Measurements from ENCODE around the gene TLX2.
A peak's percentile ranks its signal among the peaks of the same experiment; 100 is the strongest.
"Not testable (repeated sequence)": the region's sequence is repeated elsewhere in the genome, so short reads cannot be mapped to it uniquely, and the experiment has no call there.

Gene TLX2

DNA sequence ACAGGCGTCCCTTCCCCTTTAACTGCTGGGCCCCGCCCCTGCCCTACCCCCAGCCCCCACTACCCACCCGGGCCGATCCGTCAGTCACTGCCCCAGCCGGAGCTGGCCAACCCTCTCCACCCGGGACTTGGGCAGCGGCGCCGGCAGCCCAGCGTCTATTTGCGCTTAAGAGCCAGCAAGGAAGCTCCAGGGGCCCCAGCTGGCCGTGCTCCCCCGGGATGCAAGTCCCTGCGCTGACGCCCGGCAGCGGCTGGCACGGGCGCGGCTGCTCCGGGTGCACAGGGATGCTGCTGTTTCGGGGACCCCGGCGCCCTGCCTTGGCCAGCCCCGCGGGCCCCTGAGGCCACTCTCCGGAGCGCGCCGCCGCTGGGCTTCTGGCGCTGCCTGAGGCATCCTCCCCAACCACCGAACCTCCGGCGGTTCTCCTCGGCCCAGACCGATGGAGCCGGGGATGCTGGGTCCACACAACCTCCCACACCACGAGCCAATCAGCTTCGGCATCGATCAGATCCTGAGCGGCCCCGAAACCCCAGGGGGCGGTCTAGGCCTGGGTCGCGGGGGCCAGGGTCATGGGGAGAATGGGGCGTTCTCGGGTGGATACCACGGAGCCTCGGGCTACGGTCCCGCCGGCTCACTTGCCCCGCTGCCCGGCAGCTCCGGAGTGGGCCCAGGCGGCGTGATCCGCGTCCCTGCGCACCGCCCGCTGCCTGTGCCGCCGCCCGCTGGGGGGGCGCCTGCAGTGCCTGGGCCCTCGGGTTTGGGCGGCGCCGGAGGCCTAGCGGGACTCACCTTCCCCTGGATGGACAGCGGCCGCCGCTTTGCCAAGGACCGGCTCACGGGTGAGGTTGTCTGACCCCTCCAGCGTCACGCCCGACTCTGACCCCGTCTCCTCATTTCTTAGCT is at the start of gene TLX2:
Gene TLX2 (plus strand): TSS at position 83 of the 903 bp plus-strand sequence. CDS start 357 bp downstream, at position 440.
- DNase-seq = no peak

DNA sequence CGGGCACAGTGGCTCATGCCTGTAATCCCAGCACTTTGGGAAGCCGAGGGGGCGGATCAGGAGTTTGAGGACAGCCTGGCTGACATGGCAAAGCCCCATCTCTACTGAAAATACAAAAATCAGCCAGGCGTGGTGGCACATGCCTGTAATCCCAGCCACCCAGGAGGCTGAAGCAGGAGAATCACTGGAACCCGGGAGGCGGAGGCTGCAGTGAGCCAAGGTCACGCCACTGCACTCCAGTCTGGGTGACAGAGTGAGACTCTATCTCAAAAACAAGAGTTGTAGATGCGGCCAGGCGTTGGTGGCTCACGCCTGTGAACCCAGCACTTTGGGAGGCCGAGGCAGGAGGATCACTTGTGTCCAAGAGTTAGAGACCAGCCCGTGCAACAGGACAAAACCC is 43.5 kb upstream of the TLX2 start:
- DNase-seq = not testable (repeated sequence)

DNA sequence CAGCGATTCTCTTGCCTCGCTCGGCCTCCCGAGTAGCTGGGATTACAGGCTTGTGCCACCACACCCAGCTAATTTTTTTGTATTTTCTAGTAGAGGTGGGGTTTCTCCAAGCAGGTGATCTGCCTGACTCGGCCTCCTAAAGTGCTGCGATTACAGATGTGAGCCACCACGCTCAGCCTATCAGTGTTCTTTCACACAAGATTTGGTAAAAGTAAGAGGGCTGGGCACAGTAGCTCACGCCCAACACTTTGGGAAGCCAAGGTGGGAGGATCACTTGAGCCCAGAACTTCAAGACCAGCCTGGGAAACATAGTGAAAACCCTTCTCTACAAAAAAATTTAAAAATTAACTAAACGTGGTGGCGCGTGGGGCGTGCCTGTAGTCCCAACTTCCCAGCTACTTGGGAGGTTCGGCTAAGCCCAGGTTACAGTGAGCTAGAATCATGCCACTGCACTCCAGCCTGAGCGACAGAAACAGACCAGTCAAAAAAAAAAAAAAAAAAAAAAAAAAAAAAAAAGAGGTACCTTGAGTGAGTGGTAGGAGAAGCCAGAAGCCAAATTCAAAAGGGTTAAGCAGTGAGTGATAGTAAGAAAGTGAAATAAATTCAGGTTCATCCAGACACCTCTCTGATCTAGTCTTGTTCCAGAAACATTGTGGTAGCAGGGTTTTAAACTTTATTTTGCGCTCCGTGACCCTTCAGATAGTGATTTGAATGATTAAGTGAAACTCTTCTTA is 42.8 kb upstream of the TLX2 start:
- DNase-seq = no peak

DNA sequence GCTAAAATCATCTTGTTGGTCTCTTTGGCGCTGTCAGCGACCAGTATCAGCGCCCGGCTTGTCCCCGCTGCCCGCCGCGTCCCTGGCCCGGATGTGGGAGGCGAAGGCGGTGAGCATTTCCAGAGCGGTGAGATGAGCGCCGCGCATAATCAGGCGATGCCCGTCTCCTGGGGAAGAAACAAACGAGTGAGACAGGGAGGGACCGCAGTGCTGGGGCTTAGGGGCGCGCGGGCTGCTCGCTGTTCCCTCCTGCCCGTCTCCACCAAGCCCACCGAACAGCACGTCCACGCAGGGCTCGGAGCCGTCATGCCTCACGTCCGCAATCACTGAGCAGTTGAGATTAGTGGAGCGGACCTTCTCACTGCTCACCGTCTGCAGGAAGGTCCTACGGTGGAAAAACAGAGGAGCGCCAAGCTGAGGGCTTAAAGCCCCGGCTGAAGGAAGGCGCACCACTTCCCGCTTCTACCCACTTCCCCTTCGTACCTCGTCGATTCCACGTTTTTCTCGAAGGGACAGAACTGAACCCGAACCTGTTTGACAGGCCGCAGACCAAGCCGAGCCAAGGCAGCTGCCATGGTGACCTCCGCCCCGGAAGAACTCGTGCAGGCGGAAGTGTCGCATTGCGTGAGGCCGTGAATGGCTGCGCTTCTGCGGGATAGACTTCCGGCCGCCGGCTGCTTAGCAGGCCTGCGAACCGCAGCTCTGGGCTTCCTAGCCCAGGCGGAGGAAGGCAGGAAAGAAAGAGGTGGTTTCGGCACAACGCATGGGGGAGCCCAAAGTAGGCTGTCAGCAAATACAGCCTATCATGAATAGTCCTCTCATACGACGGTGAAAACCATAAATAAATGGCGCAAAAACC is 41.9 kb upstream of the TLX2 start, which contains the start of gene MRPL53:
Gene MRPL53 (minus strand): TSS at position 595 of the 859 bp plus-strand sequence. CDS start 20 bp downstream, at position 575.
- peak; percentile 85 to 90 for DNase-seq

DNA sequence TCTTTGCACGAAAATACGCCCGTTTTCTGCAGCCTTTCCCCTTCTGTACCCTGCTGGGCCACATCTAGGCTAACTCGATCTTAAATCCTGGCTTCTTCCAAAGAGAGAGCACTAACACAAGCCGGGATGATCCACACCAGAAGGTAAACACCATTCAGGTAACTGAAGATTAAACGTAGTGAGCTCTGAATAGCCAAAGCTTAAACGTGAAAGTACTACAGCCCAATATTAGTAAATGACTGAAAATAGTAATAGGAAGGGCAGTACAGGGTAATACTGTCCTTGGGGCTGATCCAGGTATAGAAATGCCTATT is 41.3 kb upstream of the TLX2 start:
- DNase-seq = no peak

DNA sequence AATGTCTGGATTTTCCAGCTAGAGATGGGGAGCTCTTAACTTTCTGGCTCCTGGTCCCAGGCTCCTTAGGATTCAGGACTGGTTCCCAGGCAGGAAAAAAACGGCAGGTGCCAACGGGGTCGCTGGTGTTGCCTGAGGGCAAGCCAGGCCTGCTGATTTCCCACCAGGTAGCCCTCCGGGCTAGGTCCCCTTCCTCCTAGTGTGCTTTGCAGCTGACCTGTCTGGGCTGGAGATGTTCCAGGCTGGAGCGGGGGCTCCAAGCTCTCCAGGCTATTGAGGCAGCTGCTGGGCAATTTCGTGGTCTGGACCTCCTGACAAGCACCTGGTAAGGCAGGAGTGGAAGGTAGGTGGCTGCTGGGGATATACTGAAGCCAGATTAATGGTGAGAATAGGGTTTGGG is 39.8 kb upstream of the TLX2 start:
- no peak for DNase-seq

DNA sequence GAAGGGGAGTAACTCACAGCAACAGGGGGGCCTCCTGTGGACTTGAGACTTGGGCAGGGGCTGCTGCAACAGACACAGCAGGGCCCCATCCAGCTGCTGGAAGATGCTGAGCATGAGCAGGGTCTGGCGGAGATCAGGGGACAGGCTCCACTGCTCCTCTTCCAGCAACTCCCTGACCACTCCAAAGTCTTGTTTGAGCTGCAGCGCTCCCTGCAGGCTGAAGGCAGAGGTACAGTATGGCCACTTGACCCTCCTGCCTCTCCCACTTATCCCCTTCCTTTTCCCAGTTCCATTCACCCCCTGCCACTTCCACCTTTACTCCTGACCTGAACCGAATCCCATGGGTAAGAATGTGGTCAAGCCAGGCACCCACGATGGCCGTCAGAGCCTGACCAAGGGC is 39.4 kb upstream of the TLX2 start:
- no peak for DNase-seq

DNA sequence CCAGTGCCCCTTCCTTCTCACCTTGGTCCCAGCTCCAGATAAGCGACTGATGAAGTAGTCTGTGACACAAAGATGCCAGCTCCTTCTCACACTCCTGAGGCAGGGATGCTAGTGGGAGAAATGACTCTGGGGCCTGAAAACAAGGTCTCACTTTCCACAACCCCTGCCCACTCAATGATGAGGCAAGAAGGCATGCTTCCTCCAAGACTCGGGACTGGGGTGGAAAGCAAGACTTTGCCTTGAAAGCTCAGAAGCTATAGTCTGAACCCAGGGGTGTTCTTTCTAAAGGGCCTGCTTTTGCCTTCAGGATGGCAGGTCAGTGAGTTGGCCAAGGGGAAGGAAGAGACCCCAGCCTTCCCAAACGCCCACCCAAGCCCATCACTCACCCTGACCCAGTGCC is 32.8 kb upstream of the TLX2 start:
- no peak for DNase-seq

DNA sequence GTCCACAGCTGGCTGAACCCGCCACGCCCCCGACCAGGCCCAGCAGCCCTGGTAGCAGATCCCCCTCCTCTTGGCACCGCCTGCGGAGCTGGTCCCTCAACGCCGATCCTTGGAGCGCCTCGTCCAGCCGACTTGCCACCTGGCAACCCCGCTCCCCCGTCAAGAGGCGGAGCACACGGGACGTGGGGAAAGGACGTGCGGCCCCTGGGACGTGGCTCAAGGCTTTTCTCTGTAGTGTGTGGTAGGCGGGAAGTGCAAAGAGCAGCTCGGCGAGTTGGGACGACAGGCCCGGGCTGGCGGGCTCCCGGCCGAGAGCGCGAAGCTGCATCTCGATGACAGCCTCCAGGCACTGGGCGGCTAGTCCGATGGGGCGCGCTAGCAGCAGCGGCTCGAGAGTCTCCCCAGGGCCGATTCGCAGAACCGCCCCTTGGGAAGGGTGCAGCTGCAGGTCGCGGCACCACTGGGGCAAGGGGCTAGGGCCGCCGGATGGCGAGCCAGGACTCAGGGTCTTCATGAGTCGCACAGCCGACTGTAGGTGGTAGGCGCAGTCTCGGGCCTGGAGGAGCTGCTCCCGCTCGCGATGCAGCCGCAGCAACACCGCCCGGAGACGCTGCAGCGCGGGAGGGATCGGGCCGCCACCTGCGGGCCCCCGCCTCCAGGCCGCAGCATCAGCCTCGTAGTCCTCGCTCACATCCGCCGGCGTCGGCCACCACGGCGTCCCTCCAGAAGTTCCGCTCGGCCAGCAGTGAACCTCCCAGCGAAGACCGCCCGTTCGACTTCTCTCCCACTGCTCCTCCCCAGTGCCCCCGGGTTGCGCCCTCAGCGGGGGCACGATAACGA is 32.1 kb upstream of the TLX2 start:
- no peak for DNase-seq

DNA sequence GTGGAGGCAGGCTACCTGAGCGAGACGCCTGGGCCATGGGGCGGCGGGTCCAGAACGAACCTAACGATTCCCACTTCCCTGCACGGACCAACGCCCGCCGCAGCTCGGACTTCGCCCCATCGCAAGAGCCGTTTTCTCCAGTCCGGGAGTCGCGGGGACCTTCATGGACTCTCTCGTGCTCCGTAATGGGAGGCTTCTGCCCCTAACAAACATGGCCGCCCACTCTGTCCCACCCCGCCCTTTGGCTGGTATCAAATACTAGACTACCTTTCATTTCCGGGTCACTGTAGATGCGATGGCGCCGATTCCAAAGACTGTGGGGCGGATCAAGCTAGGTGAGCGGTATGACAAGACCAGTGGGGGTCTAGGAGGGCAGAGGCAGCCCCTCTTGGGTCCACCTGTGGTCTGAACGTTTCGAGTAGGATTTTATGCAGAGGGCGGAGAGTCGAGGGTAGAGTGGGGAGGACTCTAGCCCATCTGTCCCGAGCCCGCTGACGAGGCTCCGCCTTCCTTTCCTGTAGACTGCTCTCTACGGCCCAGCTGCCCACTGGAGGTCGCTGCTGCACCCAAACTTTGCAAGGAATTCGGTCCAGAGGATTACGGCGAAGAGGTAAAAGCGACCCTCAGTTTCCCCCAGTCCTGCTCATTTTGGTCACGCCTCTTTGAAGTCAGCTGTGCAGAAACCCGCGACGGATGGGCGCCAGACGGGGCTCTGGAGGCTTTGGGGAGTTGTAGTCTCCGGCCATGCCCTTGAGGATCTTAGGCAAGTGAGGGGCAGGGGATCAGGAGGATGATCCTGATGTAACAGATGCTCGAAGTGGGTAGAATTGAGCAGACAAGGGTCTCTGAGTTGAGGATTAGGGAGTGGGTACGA is 31.2 kb upstream of the TLX2 start, which contains the start of the genes CCDC142 and TTC31:
Gene CCDC142 (minus strand): TSS at position 198 of the 874 bp plus-strand sequence. CDS start 161 bp downstream, at position 37.
Gene TTC31 (plus strand): TSS at position 281 of the 874 bp plus-strand sequence. CDS start 15 bp downstream, at position 296.
- DNase-seq = peak; percentile 94 to 98

DNA sequence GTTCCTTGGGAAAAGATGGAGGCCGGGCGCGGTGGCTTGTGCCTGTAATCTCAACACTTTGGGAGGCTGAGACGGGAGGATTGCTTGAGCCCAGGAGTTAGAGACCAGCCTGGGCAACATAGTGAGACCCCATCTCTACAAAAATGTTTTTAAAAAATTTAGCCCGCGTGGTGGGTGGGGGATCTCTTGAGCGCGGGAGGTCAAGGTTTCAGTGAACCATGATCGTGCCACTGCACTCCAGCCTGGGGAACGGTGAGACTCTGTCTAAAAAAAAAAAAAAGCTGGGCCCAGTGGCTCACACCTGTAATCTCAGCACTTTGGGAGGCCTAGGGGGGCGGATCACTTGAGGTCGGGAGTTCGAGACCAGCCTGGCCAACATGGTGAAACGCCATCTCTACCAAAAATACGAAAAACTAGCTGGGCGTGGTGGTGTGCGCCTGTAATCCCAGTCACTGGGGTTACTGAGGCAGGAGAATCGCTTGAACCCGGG is 30.5 kb upstream of the TLX2 start:
- not testable (repeated sequence) for DNase-seq

DNA sequence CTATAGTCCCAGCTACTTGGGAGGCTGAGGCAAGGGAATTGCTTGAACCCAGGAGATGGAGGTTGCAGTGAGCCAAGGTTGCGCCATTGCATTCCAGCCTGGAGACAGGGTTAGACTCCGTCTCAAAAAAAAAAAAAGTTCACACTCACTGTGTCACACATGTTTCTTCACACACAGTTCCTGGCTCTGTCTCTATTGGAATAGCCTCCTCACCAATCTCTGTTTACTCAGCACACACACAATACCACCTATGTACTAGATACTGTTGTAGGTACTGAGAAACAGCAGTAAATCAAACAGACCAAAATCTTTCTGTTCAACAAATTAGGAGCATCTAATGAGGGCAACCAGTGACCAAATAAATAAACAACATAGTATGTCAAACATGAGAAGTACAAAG is 28.1 kb upstream of the TLX2 start:
- DNase-seq = no peak

DNA sequence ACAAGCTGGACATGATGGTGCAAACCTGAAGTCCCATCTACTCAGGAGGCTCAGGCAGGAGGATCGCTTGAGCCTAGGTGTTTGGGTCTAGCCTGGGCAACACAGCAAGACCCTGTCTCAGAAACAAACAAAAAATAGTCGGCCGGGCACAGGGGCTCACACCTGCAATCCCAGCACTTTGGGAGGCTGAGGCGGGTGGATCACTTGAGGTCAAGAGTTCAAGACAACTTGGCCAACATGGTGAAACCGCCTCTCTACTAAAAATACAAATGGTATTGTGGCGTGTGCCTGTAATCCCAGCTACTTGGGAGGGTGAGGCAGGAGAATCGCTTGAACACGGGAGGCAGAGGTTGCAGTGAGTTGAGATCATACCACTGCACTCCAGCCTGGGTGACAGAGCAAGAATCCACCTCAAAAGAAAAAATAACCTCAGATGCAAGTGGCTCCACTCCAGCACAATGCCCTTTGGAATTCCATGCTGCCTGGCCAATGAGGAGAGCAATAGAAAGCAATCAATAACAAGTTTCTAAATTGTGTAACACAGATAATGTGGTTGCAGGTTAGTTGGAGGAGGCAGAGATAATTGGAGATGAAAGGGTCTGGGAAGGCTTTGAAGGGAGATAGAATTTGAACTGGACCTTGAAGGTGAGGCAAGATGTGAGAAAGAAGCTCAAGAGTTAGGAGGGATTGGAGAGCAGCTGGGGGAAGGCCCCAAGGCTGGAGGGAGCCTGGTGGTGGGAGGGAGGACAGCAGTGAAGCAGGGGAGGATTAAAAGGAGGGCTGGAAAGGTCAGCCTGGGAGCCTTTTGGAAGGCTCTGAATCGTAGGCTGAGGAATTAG is 25.4 kb upstream of the TLX2 start:
- no peak for DNase-seq

DNA sequence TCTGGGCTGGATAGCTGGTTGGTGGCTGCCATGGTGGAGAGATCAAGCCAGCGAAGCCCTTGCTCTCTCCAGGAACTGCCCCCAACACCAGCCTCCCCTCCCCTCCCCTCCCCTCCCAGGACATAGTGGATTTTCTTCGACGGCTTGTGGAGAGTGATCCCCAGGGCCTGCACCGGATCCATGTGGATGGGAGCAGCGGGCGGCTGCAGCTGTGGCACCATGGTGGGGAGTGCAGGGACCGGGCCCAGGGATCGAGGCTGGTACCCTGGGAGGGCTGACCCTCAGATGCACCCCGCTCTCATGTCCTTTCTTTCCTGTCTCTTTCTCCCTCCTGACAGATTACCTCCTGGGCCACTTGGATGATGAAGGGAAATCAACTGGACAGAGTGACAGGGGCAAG is 24.3 kb upstream of the TLX2 start:
- DNase-seq = no peak

DNA sequence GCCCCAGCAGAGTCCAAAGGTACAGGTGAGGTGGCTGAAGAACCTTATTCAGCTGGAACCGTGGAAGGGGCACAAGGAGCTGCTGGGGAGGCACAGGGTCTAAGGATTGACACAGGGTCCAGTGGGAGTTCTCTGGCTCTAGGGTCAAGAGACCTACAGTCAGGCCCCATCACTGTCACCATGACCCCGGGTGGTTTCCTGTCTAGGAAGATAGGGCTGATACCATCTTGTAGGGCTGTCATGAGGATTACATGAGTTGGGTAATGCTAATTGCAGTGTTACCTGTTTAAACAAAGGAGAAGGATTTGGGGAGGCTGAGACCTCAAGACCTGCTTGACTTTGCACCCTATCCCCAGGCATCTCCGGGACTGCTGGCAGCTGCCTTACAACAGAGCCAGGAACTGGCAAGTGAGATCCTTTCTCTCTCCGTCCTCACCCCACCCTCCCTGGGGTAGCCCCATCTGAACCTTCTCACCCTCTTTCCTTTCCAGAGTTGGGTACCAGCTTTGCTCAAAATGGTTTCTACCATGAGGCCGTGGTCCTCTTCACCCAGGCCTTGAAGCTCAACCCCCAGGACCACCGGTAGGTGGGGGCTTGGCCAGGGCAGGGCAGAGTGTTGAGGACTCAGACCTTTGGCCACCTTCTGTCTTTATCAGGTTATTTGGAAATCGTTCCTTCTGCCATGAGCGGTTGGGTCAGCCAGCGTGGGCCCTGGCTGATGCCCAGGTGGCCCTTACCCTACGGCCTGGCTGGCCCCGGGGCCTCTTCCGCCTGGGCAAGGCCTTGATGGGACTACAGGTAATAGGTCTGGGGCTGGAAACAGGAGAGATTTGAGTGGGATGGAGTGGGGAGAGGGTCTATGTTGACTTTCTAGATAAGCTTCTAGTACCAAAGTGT is 22.4 kb upstream of the TLX2 start:
- no peak for DNase-seq

DNA sequence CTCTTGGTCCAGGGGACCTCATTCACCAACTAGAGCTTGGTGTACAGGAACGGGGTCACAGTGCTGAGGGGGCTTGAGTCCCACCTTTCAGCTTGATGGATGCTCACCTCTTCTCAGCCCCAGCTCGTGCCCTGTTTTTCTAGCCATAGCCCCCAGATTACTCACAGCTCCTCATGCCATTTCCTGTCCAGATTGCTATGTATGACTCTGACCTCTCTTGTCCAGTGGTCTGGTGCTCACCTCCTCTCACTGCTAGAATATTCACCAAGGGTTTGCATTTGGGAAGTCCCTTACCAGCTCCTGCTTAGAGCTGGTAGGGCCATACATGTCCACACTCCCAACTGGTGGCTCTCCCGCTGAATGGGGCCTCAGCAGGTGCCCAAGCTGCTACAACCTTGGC is 20.7 kb upstream of the TLX2 start:
- DNase-seq = no peak

DNA sequence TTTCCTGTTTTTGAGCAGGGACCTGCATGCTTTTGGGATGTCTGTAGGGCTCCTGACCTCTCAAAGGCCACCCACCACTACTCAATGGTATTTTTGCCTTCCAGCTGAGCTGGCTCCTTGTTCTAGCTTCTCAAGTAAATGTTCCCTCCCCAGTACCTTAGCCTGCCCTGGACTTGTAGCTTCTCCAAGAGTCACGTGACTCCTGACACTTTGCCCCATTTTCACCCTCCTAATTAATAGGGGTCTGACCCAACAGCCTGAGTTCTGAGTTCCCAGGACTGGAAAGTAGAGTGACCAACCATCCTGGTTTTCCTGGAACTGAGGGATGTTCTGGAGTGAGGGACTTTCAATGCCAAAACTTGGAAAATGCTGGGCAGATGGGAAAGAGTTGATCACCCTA is 18.8 kb upstream of the TLX2 start:
- no peak for DNase-seq

DNA sequence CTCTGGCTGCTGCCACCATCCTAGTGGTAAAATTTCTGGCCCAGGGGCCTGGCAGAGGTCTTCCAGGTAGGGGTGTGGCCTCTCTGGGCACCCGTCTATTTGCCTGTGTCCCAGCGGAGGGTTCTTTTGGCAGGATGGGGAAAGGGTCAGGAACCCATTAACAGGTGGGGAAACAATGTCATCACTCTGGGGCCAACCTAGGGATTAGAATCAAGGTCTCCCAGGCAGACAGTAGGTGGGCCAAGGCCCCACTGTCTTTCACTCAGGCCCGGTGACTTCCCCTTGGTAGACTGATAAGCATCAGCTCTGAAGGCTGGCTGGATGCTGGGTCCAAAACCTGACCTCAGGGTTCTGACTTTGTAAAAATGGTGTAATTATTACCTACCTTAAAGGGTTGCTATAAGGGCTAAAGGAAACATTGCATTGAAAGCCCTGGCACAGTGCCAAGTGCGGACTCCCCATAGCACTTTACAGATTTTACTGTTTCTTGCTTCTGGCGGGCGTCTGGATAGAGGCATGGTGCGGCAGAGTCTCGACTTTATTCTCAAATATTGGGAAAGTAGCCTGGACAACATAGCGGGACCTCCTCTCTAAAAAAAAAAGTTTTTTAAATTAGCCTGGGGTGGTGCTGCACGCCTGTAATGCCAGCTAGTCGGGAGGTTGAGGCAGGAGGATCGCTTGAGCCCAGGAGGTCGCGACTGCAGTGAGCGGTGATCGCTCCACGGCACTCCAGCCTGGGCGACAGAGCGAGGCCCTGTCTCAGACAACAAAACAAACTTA is 17.1 kb upstream of the TLX2 start:
- no peak for DNase-seq
